OCI-LY7 (cell line): ENCODE data around the gene TRPC5OS. TPM values are rescaled to one million over a fixed set of nuclear protein-coding genes. Genes with fewer than 3 reads are reported as not detected.

ENCODE experiments used
- BruUV-seq: library from RNA; stranded (reverse); fragments of 400-500 nt; replicated peaks from 2 replicates; lab custom pipeline; 2021; lab: Mats Ljungman, UMichigan
- CTCF ChIA-PET: fragments of 300-600 bp; sonication (Branson Sonifier 250); formaldehyde crosslinking; loops from one replicate; lab custom pipeline; 2022; ENCODE audit warnings: antibody characterized with exemption; ENCODE audit not compliant: unreplicated experiment; lab: Charles Lee
- POLR2A ChIA-PET: fragments of 300-600 bp; sonication (Branson Sonifier 250); formaldehyde crosslinking; loops from one replicate; lab custom pipeline; 2022; ENCODE audit warnings: antibody characterized with exemption; lab: Charles Lee
- DNase-seq: peaks from one replicate; pipeline ENCODE4 v3.0.0-alpha.2; 2015; ENCODE audit warnings: low spot score
- H2AFZ ChIP-seq: fragments of 200-600 bp; sonication (generic), shearing (Covaris generic); 2 replicates; pipeline ENCODE4 v1.6.1; 2014; ENCODE audit warnings: mild to moderate bottlenecking, antibody characterized with exemption, low read length, moderate library complexity
- H3K27ac ChIP-seq: fragments of 200-600 bp; sonication (generic); 2 replicates; pipeline ENCODE4 v1.5.1; 2014; ENCODE audit warnings: mixed run types, low read depth, mild to moderate bottlenecking, moderate library complexity, low read length, inconsistent platforms; ENCODE audit not compliant: poor library complexity, severe bottlenecking
- H3K36me3 ChIP-seq: fragments of 200-600 bp; sonication (generic); 2 replicates; pipeline ENCODE4 v1.6.1; 2014; ENCODE audit warnings: mild to moderate bottlenecking, antibody characterized with exemption, low read length, moderate library complexity, mixed read lengths; ENCODE audit not compliant: insufficient read depth
- H3K4me1 ChIP-seq: fragments of 200-600 bp; sonication (generic); 2 replicates; pipeline ENCODE4 v1.5.1; 2014; ENCODE audit warnings: mild to moderate bottlenecking, low read length; ENCODE audit not compliant: insufficient read depth, poor library complexity, severe bottlenecking
- H3K4me2 ChIP-seq: fragments of 200-600 bp; sonication (generic); 2 replicates; pipeline ENCODE4 v1.6.1; 2014; ENCODE audit warnings: mild to moderate bottlenecking, low read length
- H3K4me3 ChIP-seq: fragments of 200-600 bp; sonication (generic); 2 replicates; pipeline ENCODE4 v1.5.1; 2014; ENCODE audit warnings: mild to moderate bottlenecking, low read depth, low read length; ENCODE audit not compliant: poor library complexity, severe bottlenecking
- H3K79me2 ChIP-seq: fragments of 200-600 bp; sonication (generic); 2 replicates; pipeline ENCODE4 v1.6.1; 2016; ENCODE audit warnings: low read depth, mild to moderate bottlenecking, low read length, moderate library complexity, mixed read lengths; ENCODE audit not compliant: insufficient read depth
- H3K9me2 ChIP-seq: fragments of 200-600 bp; sonication (generic); 2 replicates; pipeline ENCODE4 v1.6.1; 2016; ENCODE audit warnings: mild to moderate bottlenecking, low read length, mixed read lengths; ENCODE audit not compliant: insufficient read depth
- H3K9me3 ChIP-seq: fragments of 200-600 bp; sonication (generic); 2 replicates; pipeline ENCODE4 v1.6.1; 2014; ENCODE audit warnings: mild to moderate bottlenecking, mixed run types, low read length, mixed read lengths
- H4K20me1 ChIP-seq: fragments of 200-600 bp; sonication (generic); 2 replicates; pipeline ENCODE4 v1.6.1; 2014; ENCODE audit warnings: mild to moderate bottlenecking, antibody characterized with exemption, low read length, moderate library complexity, mixed read lengths; ENCODE audit not compliant: insufficient read depth
- CTCF ChIP-seq: fragments of 200-600 bp; sonication (generic); conservative IDR thresholded peaks from 2 replicates; pipeline ENCODE4 v1.5.1; 2014; ENCODE audit warnings: mild to moderate bottlenecking, antibody characterized with exemption, low read length, moderate library complexity, mixed read lengths
- EZH2phosphoT487 ChIP-seq: fragments of 200-600 bp; sonication (generic); IDR thresholded peaks from 2 replicates; pipeline ENCODE4 v1.6.1; 2018; ENCODE audit warnings: low read depth, borderline replicate concordance, mild to moderate bottlenecking, mixed run types, antibody characterized with exemption, low read length, moderate library complexity, mixed read lengths
- intact Hi-C: fragments of 100-400 bp; cut with micrococcal nuclease; formaldehyde crosslinking; loops from one replicate; pipeline ENCODE4 v1.10.0; 2022; ENCODE audit not compliant: unreplicated experiment
- total RNA-seq, 2 experiments: library from RNA; depleted of rRNA in 1 of 2; stranded (reverse); fragments of >200 nt in 1 of 2; shearing (Covaris generic) in 1 of 2; gene quantifications; 2 replicates each; pipeline ENCODE4 v1.2.3, GENCODE V29; 2014 to 2022

Gene TRPC5OS
- total RNA-seq, 2 experiments from 2014 or later, result not detected

GRCh38 chrX:111881715-111882114 is 5.7 kb downstream of the TRPC5OS start:
- intact Hi-C loops, result no loop called here
- H2AFZ ChIP-seq, result no peak overlapping the region
- H3K4me2 ChIP-seq, result no peak overlapping the region
- ChIA-PET CTCF (no interaction called here), POLR2A (no interaction called here)
- no peak overlapping the region for H3K4me3 ChIP-seq
- H3K9me3 ChIP-seq, result no peaks in the 10 kb centered on the region
- BruUV-seq, result no TSS peak
- no peak overlapping the region for H3K27ac ChIP-seq
- no peaks in the 10 kb centered on the region for H3K79me2 ChIP-seq
- H3K4me1 ChIP-seq, result no peaks in the 10 kb centered on the region
- no peak for DNase-seq
- H3K9me2 ChIP-seq, result no peaks in the 10 kb centered on the region
- no peaks in the 10 kb centered on the region for H4K20me1 ChIP-seq
- TF ChIP-seq EZH2phosphoT487 (no peak), CTCF (no peak)
- H3K36me3 ChIP-seq, result no peaks in the 10 kb centered on the region

- CTCF ChIA-PET, result no interaction called here
Observed at GRCh38 chrX:111886678-111887077, 10.7 kb downstream of the TRPC5OS start.

GRCh38 chrX:111888600-111888999 is 12.6 kb downstream of the TRPC5OS start:
- H3K9me3 ChIP-seq, result no peaks in the 10 kb centered on the region
- H3K4me1 ChIP-seq, result no peaks in the 10 kb centered on the region
- no peak overlapping the region for H2AFZ ChIP-seq
- TF ChIP-seq CTCF (no peak), EZH2phosphoT487 (no peak)
- ChIA-PET POLR2A (no interaction called here), CTCF (no interaction called here)
- BruUV-seq, result no TSS peak
- H4K20me1 ChIP-seq, result no peaks in the 10 kb centered on the region
- H3K9me2 ChIP-seq, result no peaks in the 10 kb centered on the region
- H3K4me3 ChIP-seq, result no peak overlapping the region
- H3K36me3 ChIP-seq, result no peaks in the 10 kb centered on the region
- no peak for DNase-seq
- H3K79me2 ChIP-seq, result no peaks in the 10 kb centered on the region
- intact Hi-C loops, result no loop called here
- H3K4me2 ChIP-seq, result no peak overlapping the region
- H3K27ac ChIP-seq, result no peak overlapping the region

More at GRCh38 chrX:111886678-111887077, 10.7 kb downstream of the TRPC5OS start:
- H3K4me2 ChIP-seq, result no peak overlapping the region
- H2AFZ ChIP-seq, result no peak overlapping the region
- POLR2A ChIA-PET, result no interaction called here
- H3K4me1 ChIP-seq, result no peaks in the 10 kb centered on the region
- no peaks in the 10 kb centered on the region for H3K9me2 ChIP-seq
- no peaks in the 10 kb centered on the region for H3K36me3 ChIP-seq
- no peak overlapping the region for H3K4me3 ChIP-seq
- H3K79me2 ChIP-seq, result no peaks in the 10 kb centered on the region
- DNase-seq, result no peak
- TF ChIP-seq CTCF (no peak), EZH2phosphoT487 (no peak)
- H4K20me1 ChIP-seq, result no peaks in the 10 kb centered on the region
- no peak overlapping the region for H3K27ac ChIP-seq
- no peaks in the 10 kb centered on the region for H3K9me3 ChIP-seq
- intact Hi-C loops, result no loop called here
- no TSS peak for BruUV-seq
